Activated CD8-positive, alpha-beta T cell treated with anti-CD3 and anti-CD28 coated beads for 36 hours (primary cell): ENCODE results near the gene R3HDM2. TPM values are rescaled to one million over a fixed set of nuclear protein-coding genes. Genes with fewer than 3 reads are reported as not detected.

ENCODE experiments used
- ATAC-seq: fragments of 200-7000 bp; cut with Tn5 transposase; one replicate; pipeline ENCODE4 v1.10.0; 2021; ENCODE audit warnings: mild to moderate bottlenecking, moderate library complexity
- CTCF ChIA-PET: fragments of 350-600 bp; sonication (Branson Sonifier 250); formaldehyde crosslinking; loops from one replicate; lab custom pipeline; 2021; ENCODE audit warnings: antibody characterized with exemption; lab: Charles Lee
- POLR2A ChIA-PET: fragments of 350-600 bp; sonication (Branson Sonifier 250); formaldehyde crosslinking; loops from one replicate; lab custom pipeline; 2021; ENCODE audit warnings: antibody characterized with exemption; lab: Charles Lee
- DNase-seq: peaks from one replicate; pipeline ENCODE4 v3.0.0-alpha.2; 2020
- H3K27ac Mint-ChIP-seq: one replicate; pipeline ENCODE4 v1.8.0; 2021; ENCODE audit warnings: mild to moderate bottlenecking, mixed read lengths
- H3K27me3 Mint-ChIP-seq: one replicate; pipeline ENCODE4 v1.8.0; 2021; ENCODE audit warnings: mixed read lengths
- H3K36me3 Mint-ChIP-seq: one replicate; pipeline ENCODE4 v1.8.0; 2021; ENCODE audit warnings: low read depth, mixed read lengths
- H3K4me1 Mint-ChIP-seq: one replicate; pipeline ENCODE4 v1.8.0; 2021; ENCODE audit warnings: low read depth, mixed read lengths
- H3K4me3 Mint-ChIP-seq: one replicate; pipeline ENCODE4 v1.8.0; 2021; ENCODE audit warnings: mild to moderate bottlenecking, moderate library complexity, mixed read lengths
- H3K9me3 Mint-ChIP-seq: one replicate; pipeline ENCODE4 v1.8.0; 2021; ENCODE audit warnings: mixed read lengths
- CTCF ChIP-seq: fragments of 200-600 bp; IDR thresholded peaks from one replicate; pipeline ENCODE4 v1.8.0; 2022; ENCODE audit warnings: antibody characterized with exemption, mild to moderate bottlenecking
- intact Hi-C: fragments of 100-400 bp; cut with micrococcal nuclease; formaldehyde crosslinking; loops from one replicate; pipeline ENCODE4 v1.10.0; 2022
- total RNA-seq, 2 experiments: library from RNA; stranded (reverse); gene quantifications; one replicate each; pipeline ENCODE4 v1.2.3, GENCODE V29; 2021

The R3HDM2 gene
- total RNA-seq, 2 experiments from 2014 or later = 33.2 to 44.0 TPM

GRCh38 chr12:57467212-57467874 is 36.5 kb upstream of the R3HDM2 start:
- peaks cover 22% of the 10 kb centered on the region for H3K4me1 Mint-ChIP-seq
- peaks cover 21% of the 10 kb centered on the region for H3K36me3 Mint-ChIP-seq
- no peaks in the 10 kb centered on the region for H3K27me3 Mint-ChIP-seq
- CTCF ChIA-PET = interaction anchor here (1.7 kb wide), 1 partner anchor 10 kb away, joined by 3 read pairs; no protein-coding TSS in a partner anchor
- TF ChIP-seq CTCF = no peak
- H3K4me3 Mint-ChIP-seq = no peak overlapping the region
- H3K9me3 Mint-ChIP-seq = no peaks in the 10 kb centered on the region
- no peak for ATAC-seq
- POLR2A ChIA-PET = interaction anchor here (0.7 to 3.0 kb wide), 3 partner anchors 8 to 742 kb away, joined by 3 to 31 read pairs (median 3); no protein-coding TSS in a partner anchor
- DNase-seq = no peak
- no peak overlapping the region for H3K27ac Mint-ChIP-seq
- intact Hi-C loops = no loop called here

GRCh38 chr12:57465747-57466505 is 35.1 kb upstream of the R3HDM2 start:
- no peaks in the 10 kb centered on the region for H3K9me3 Mint-ChIP-seq
- H3K4me3 Mint-ChIP-seq = no peak overlapping the region
- intact Hi-C loops = no loop called here
- POLR2A ChIA-PET = interaction anchor here (0.6 to 3.0 kb wide), 2 partner anchors 9 to 31 kb away, joined by 3 to 31 read pairs; no protein-coding TSS in a partner anchor
- ATAC-seq = no peak
- DNase-seq = no peak
- H3K27ac Mint-ChIP-seq = no peak overlapping the region
- peaks cover 21% of the 10 kb centered on the region for H3K36me3 Mint-ChIP-seq
- no peak for TF ChIP-seq CTCF
- H3K27me3 Mint-ChIP-seq = no peaks in the 10 kb centered on the region
- peaks cover 22% of the 10 kb centered on the region for H3K4me1 Mint-ChIP-seq
- CTCF ChIA-PET = interaction anchor here (1.1 to 2.1 kb wide), 5 partner anchors 8 to 252 kb away, joined by 3 to 15 read pairs (median 6); partner anchors contain the start of genes ARHGAP9 and INHBE

GRCh38 chr12:57465030-57465746 is 34.3 kb upstream of the R3HDM2 start:
- H3K4me1 Mint-ChIP-seq = peaks cover 27% of the 10 kb centered on the region
- peaks cover 4% of the 10 kb centered on the region for H3K27me3 Mint-ChIP-seq
- no peak for DNase-seq
- no peak for ATAC-seq
- intact Hi-C loops = no loop called here
- POLR2A ChIA-PET = interaction anchor here (0.6 to 3.0 kb wide), 2 partner anchors 10 to 75 kb away, joined by 3 to 31 read pairs; no protein-coding TSS in a partner anchor
- H3K36me3 Mint-ChIP-seq = peaks cover 21% of the 10 kb centered on the region
- CTCF ChIA-PET = interaction anchor here (1.1 to 2.1 kb wide), 6 partner anchors 9 to 251 kb away, joined by 3 to 15 read pairs (median 5); partner anchors contain the start of genes ARHGAP9 and INHBE
- no peaks in the 10 kb centered on the region for H3K9me3 Mint-ChIP-seq
- no peak overlapping the region for H3K27ac Mint-ChIP-seq
- H3K4me3 Mint-ChIP-seq = no peak overlapping the region
- no peak for TF ChIP-seq CTCF

- Mint-ChIP-seq H3K27me3 (peaks cover 4% of the 10 kb centered on the region), H3K4me1 (peaks cover 30% of the 10 kb centered on the region), H3K27ac (no peak overlapping the region), H3K36me3 (peaks cover 18% of the 10 kb centered on the region), H3K9me3 (no peaks in the 10 kb centered on the region), H3K4me3 (no peak overlapping the region)
- ATAC-seq (no peak), DNase-seq (no peak)
- TF ChIP-seq CTCF = no peak
- intact Hi-C loops = no loop called here
- ChIA-PET POLR2A (interaction anchor here (3.0 kb wide), 1 partner anchor 11 kb away, joined by 31 read pairs; no protein-coding TSS in a partner anchor), CTCF (interaction anchor here (0.8 to 1.7 kb wide), 5 partner anchors 9 to 221 kb away, joined by 3 to 6 read pairs (median 5); no protein-coding TSS in a partner anchor)
These were observed 33.7 kb upstream of the R3HDM2 start for GRCh38 chr12:57464569-57464968.
